Neuronal stem cell (in vitro differentiated cells): ENCODE results near the gene PRPF18.

ENCODE experiments used
- DNase-seq: peaks from one replicate; pipeline ENCODE4 v3.0.0-alpha.2; 2013; ENCODE audit warnings: low spot score
- H2AFZ ChIP-seq: one replicate; pipeline ENCODE4 v1.6.1; 2013; ENCODE audit warnings: mild to moderate bottlenecking, low read length, inconsistent platforms
- H2AK5ac ChIP-seq: 2 replicates; pipeline ENCODE4 v1.6.1; 2013; ENCODE audit warnings: low read depth, mild to moderate bottlenecking, inconsistent platforms, low read length, moderate library complexity, mixed read lengths
- H2BK120ac ChIP-seq: 2 replicates; pipeline ENCODE4 v1.6.1; 2013; ENCODE audit warnings: low read depth, mild to moderate bottlenecking, inconsistent platforms, low read length, moderate library complexity, mixed read lengths
- H2BK12ac ChIP-seq: one replicate; pipeline ENCODE4 v1.6.1; 2013; ENCODE audit warnings: low read length, inconsistent platforms
- H2BK15ac ChIP-seq: 2 replicates; pipeline ENCODE4 v1.6.1; 2013; ENCODE audit warnings: mild to moderate bottlenecking, low read length, inconsistent platforms, mixed read lengths
- H2BK5ac ChIP-seq: one replicate; pipeline ENCODE4 v1.6.1; 2013; ENCODE audit warnings: inconsistent platforms, mild to moderate bottlenecking, low read length, moderate library complexity
- H3K14ac ChIP-seq: one replicate; pipeline ENCODE4 v1.6.1; 2013; ENCODE audit warnings: low read length, inconsistent platforms
- H3K18ac ChIP-seq: 2 replicates; pipeline ENCODE4 v1.6.1; 2013; ENCODE audit warnings: low read length, inconsistent platforms
- H3K23ac ChIP-seq: 2 replicates; pipeline ENCODE4 v1.6.1; 2013; ENCODE audit warnings: low read depth, mild to moderate bottlenecking, mixed read lengths, low read length, inconsistent platforms; ENCODE audit not compliant: poor library complexity
- H3K27ac ChIP-seq: replicated peaks from 3 replicates; pipeline ENCODE4 v1.5.1; 2013; ENCODE audit warnings: low read length, inconsistent platforms
- H3K27me3 ChIP-seq, 3 experiments: 2 replicates each; pipeline ENCODE4 v1.6.1; 2013; ENCODE audit warnings: low read length in 3 of 3, mild to moderate bottlenecking in 2 of 3, inconsistent platforms in 1 of 3, low read depth in 1 of 3, mixed read lengths in 1 of 3, moderate library complexity in 1 of 3; ENCODE audit not compliant: control insufficient read depth in 3 of 3, insufficient read depth in 3 of 3
- H3K36me3 ChIP-seq, 2 donors: replicated peaks in 1 of 2; 2 replicates each; pipeline ENCODE4 v1.6.1; 2013; ENCODE audit warnings: low read length in 2 of 2; ENCODE audit not compliant: control insufficient read depth in 2 of 2, insufficient read depth in 2 of 2
- H3K4ac ChIP-seq: 2 replicates; pipeline ENCODE4 v1.6.1; 2013; ENCODE audit warnings: inconsistent platforms, mild to moderate bottlenecking, low read length, moderate library complexity
- H3K4me1 ChIP-seq, 2 donors: 1 replicate in 1 of 2; 2 replicates in 1 of 2; pipeline ENCODE4 v1.6.1; 2013; ENCODE audit warnings: low read length in 2 of 2, low read depth in 1 of 2; ENCODE audit not compliant: control insufficient read depth in 2 of 2, insufficient read depth in 1 of 2
- H3K4me2 ChIP-seq: one replicate; pipeline ENCODE4 v1.6.1; 2013; ENCODE audit warnings: mild to moderate bottlenecking, low read length, inconsistent platforms; ENCODE audit not compliant: insufficient read depth, poor library complexity, severe bottlenecking
- H3K4me3 ChIP-seq, 2 donors: 2 replicates each; pipeline ENCODE4 v1.5.1; 2013; ENCODE audit warnings: low read length in 2 of 2, mild to moderate bottlenecking in 2 of 2, inconsistent platforms in 1 of 2, moderate library complexity in 1 of 2
- H3K79me1 ChIP-seq: one replicate; pipeline ENCODE4 v1.6.1; 2013; ENCODE audit warnings: low read depth, mild to moderate bottlenecking, inconsistent platforms, low read length, moderate library complexity
- H3K9ac ChIP-seq: one replicate; pipeline ENCODE4 v1.6.1; 2013; ENCODE audit warnings: mild to moderate bottlenecking, low read depth, low read length, inconsistent platforms; ENCODE audit not compliant: poor library complexity
- H3K9me3 ChIP-seq, 2 donors: replicated peaks in 1 of 2; 2 replicates each; pipeline versions ENCODE3 to v1.6.1; 2013; ENCODE audit warnings: low read length in 2 of 2, mild to moderate bottlenecking in 2 of 2, inconsistent platforms in 1 of 2, low read depth in 1 of 2, mixed read lengths in 1 of 2, moderate library complexity in 1 of 2; ENCODE audit not compliant: control insufficient read depth in 2 of 2, insufficient read depth in 1 of 2
- H4K8ac ChIP-seq: one replicate; pipeline ENCODE4 v1.6.1; 2013; ENCODE audit warnings: low read depth, mild to moderate bottlenecking, inconsistent platforms, low read length, moderate library complexity
- H4K91ac ChIP-seq: one replicate; pipeline ENCODE4 v1.6.1; 2013; ENCODE audit warnings: low read length, low read depth, mild to moderate bottlenecking, inconsistent platforms; ENCODE audit not compliant: poor library complexity
- WGBS, 2 donors: extraction: QIAGEN DNeasy Blood & Tissue Kit; methylation state at CpG; one replicate each; pipeline ENCODE4 v1.1.7; 2013; ENCODE audit warnings: missing lambda C conversion rate in 2 of 2, mixed read lengths in 1 of 2; ENCODE audit not compliant: insufficient read length in 2 of 2, insufficient replicate concordance in 1 of 2; ENCODE audit errors: extremely low coverage in 2 of 2; 5-methylcytosine and 5-hydroxymethylcytosine counted together

PRPF18 gene

DNA sequence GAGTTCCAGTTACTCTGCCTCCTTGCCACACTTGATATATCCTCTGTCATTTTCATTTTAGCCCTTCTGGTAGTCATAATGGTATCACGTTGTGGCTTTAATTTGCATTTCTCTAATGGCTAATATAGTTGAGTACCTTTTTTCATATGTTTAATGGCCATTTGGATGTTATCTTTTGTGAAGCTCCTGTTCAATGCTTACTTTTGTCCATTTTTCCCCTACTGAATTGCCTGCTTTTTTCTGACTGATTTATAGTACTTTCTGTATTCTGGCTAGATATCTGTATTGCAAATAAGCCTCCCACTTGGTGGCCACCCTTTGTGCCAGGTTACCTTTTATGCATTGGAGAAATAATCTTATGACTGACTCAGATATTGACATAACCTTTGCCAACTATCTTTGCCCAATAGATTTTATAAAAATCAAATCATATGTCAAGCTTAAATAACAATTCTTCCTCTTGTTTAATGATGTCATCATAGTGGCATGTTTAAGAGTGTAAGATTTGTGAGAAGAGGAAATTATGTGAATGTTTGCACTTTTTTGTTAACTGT is 50.6 kb downstream of the PRPF18 start:
- Histone ChIP-seq H4K91ac (no peak overlapping the region), H3K14ac (no peak overlapping the region), H3K27me3 (no peaks in the 10 kb centered on the region), H3K4me2 (no peak overlapping the region), H3K79me1 (no peaks in the 10 kb centered on the region), H3K9me3 (peaks cover 6 to 7% of the 10 kb centered on the region in 2 donors), H3K9ac (no peak overlapping the region), H3K18ac (no peak overlapping the region), H2BK120ac (no peak overlapping the region), H3K4ac (no peak overlapping the region), H3K23ac (no peak overlapping the region), H3K4me3 (no peak overlapping the region), H3K4me1 (peaks cover 6 to 9% of the 10 kb centered on the region in 2 donors), H2BK15ac (no peak overlapping the region), H2AK5ac (no peak overlapping the region), H4K8ac (no peak overlapping the region), H3K36me3 (peaks cover 0 to 22% of the 10 kb centered on the region in 2 donors), H3K27ac (no peak overlapping the region), H2BK5ac (no peak overlapping the region), H2BK12ac (no peak overlapping the region), H2AFZ (no peak overlapping the region)
- WGBS, 2 donors: no CpG with 5 or more reads among the region's 1 CpG
- no peak for DNase-seq

DNA sequence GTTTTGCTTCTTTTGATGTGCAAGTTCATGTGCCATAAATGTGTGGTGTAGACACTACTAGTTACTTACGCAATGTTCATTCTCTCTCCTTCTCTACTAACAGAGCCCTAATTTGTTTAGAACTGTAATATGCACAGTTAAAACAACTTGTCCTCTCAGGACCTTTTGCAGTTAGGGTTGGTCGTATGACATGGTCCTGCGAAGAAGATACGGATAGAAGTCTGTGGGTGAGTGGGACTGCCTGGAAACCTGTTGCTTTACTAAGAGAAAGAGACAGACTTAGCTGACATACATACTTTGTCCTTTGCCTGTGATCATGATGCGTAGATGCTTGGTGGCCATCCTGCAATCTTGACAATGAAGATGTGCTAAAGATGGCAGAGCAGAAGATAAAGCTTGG is 51.1 kb downstream of the PRPF18 start:
- Histone ChIP-seq H3K27ac (no peak overlapping the region), H2BK12ac (no peak overlapping the region), H3K14ac (no peak overlapping the region), H3K4me2 (no peak overlapping the region), H3K23ac (no peak overlapping the region), H3K9me3 (peaks cover 11 to 12% of the 10 kb centered on the region in 2 donors), H3K4me3 (no peak overlapping the region), H2AK5ac (no peak overlapping the region), H2AFZ (no peak overlapping the region), H3K4ac (no peak overlapping the region), H2BK120ac (no peak overlapping the region), H4K8ac (no peak overlapping the region), H3K36me3 (peaks cover 0 to 27% of the 10 kb centered on the region in 2 donors), H4K91ac (no peak overlapping the region), H2BK5ac (no peak overlapping the region), H3K18ac (no peak overlapping the region), H3K79me1 (no peaks in the 10 kb centered on the region), H3K9ac (no peak overlapping the region), H2BK15ac (no peak overlapping the region), H3K27me3 (no peaks in the 10 kb centered on the region), H3K4me1 (peaks cover 6 to 9% of the 10 kb centered on the region in 2 donors)
- no peak for DNase-seq
- no CpG with 5 or more reads among the region's 5 CpGs for WGBS, 2 donors

DNA sequence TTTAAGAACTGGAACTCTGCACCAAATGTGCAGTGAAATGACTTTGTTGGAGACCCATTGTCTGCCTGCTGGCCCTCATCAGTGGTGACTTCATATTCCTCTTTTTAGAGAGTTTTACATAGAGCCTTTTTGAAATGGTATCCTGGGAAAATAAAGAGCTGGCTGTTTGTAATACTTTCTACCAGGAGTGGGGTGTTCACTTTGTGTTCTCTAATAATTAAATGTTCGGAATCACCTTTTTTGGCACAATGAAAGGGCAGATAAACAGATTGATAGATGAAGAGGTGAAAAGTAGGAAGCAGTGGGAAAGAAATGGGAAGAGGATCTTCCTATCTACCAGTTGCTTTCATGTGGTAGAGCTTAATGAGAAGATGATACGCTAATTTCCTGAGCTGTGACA is 55.5 kb downstream of the PRPF18 start:
- H3K4me3 ChIP-seq: no peak overlapping the region
- peaks cover 17 to 71% of the 10 kb centered on the region in 2 donors for H3K36me3 ChIP-seq
- no peak overlapping the region for H4K8ac ChIP-seq
- H3K23ac ChIP-seq: no peak overlapping the region
- no peak overlapping the region for H3K18ac ChIP-seq
- H3K4me1 ChIP-seq: no peaks in the 10 kb centered on the region
- peaks cover 15 to 20% of the 10 kb centered on the region in 2 donors for H3K9me3 ChIP-seq
- no peaks in the 10 kb centered on the region for H3K79me1 ChIP-seq
- H2BK120ac ChIP-seq: no peak overlapping the region
- no peak overlapping the region for H3K14ac ChIP-seq
- H3K27ac ChIP-seq: no peak overlapping the region
- H2BK15ac ChIP-seq: no peak overlapping the region
- no peaks in the 10 kb centered on the region for H3K27me3 ChIP-seq
- no peak overlapping the region for H2AK5ac ChIP-seq
- DNase-seq: no peak
- no peak overlapping the region for H4K91ac ChIP-seq
- no peak overlapping the region for H2AFZ ChIP-seq
- no peak overlapping the region for H2BK5ac ChIP-seq
- no peak overlapping the region for H3K4me2 ChIP-seq
- WGBS, 2 donors: no CpG with 5 or more reads among the region's 2 CpGs
- H2BK12ac ChIP-seq: no peak overlapping the region
- no peak overlapping the region for H3K4ac ChIP-seq
- H3K9ac ChIP-seq: no peak overlapping the region

DNA sequence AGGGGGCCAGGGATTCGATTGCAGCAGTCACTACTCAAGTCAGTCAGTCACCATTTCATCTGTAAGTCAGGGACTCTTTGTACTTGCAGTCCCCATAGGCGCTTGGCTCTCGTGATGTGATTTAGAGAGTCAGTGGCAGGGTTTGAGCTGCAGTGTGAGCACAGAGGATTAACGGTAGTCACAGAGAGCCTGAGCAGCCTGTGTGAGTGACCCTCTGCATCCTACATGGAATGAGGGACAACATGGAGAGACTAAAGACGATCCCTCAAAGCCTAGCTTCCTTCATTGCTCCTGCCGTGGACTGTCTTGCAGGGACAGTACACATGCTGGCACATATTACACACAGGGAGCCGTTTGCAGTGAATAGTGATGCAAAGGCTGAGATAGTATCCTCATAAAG is 56.3 kb downstream of the PRPF18 start:
- Histone ChIP-seq H3K14ac (no peak overlapping the region), H2BK15ac (no peak overlapping the region), H2BK12ac (no peak overlapping the region), H3K23ac (no peak overlapping the region), H3K9me3 (peaks cover 15 to 20% of the 10 kb centered on the region in 2 donors), H3K27me3 (no peaks in the 10 kb centered on the region), H3K79me1 (no peaks in the 10 kb centered on the region), H3K9ac (no peak overlapping the region), H2AK5ac (no peak overlapping the region), H3K4me3 (no peak overlapping the region), H2BK120ac (no peak overlapping the region), H2BK5ac (no peak overlapping the region), H3K36me3 (peaks cover 17 to 79% of the 10 kb centered on the region in 2 donors), H3K27ac (no peak overlapping the region), H3K4me1 (no peaks in the 10 kb centered on the region), H3K18ac (no peak overlapping the region), H4K8ac (no peak overlapping the region), H4K91ac (no peak overlapping the region), H3K4me2 (no peak overlapping the region), H2AFZ (no peak overlapping the region), H3K4ac (no peak overlapping the region)
- WGBS, 2 donors: no CpG with 5 or more reads among the region's 7 CpGs
- DNase-seq: no peak
